HG02981 (cell line): ENCODE data around the gene GLTP.

Source experiments
- ATAC-seq: cut with Tn5 transposase; IDR thresholded peaks from one replicate; pipeline ENCODE4 v1.9.1; 2021; ENCODE audit warnings: mild to moderate bottlenecking, moderate library complexity; ENCODE audit not compliant: unreplicated experiment

GLTP gene

GRCh38 chr12:109803678-109804077, 76.7 kb downstream of the GLTP start:
- no peak for ATAC-seq

- no peak for ATAC-seq
These were observed 77.5 kb downstream of the GLTP start for GRCh38 chr12:109802828-109803227.
